BLaER1 (cell line): ENCODE measurements around the gene GSTP1.
"Not testable (repeated sequence)": the region's sequence is repeated elsewhere in the genome, so short reads cannot be mapped to it uniquely, and the experiment has no call there.

ENCODE experiments used
- H3K27ac ChIP-seq: shearing (Covaris generic); formaldehyde crosslinking; 2 replicates; pipeline ENCODE4 v1.8.1; 2022
- H3K27me3 ChIP-seq: shearing (Covaris generic); formaldehyde crosslinking; 2 replicates; pipeline ENCODE4 v1.8.1; 2022
- H3K36me3 ChIP-seq: shearing (Covaris generic); formaldehyde crosslinking; 2 replicates; pipeline ENCODE4 v1.8.1; 2022
- H3K4me1 ChIP-seq: shearing (Covaris generic); formaldehyde crosslinking; 2 replicates; pipeline ENCODE4 v1.8.1; 2022
- H3K4me2 ChIP-seq: shearing (Covaris generic); formaldehyde crosslinking; 2 replicates; pipeline ENCODE4 v1.8.1; 2022
- H3K4me3 ChIP-seq: shearing (Covaris generic); formaldehyde crosslinking; 2 replicates; pipeline ENCODE4 v1.8.1; 2022
- H3K9ac ChIP-seq: shearing (Covaris generic); formaldehyde crosslinking; 2 replicates; pipeline ENCODE4 v1.8.1; 2022
- H3K9me3 ChIP-seq: shearing (Covaris generic); formaldehyde crosslinking; 2 replicates; pipeline ENCODE4 v1.8.1; 2022
- H4K20me1 ChIP-seq: shearing (Covaris generic); formaldehyde crosslinking; 2 replicates; pipeline ENCODE4 v1.8.1; 2022
- Cebpa-rat ChIP-seq: shearing (Covaris generic); IDR thresholded peaks from 2 replicates; pipeline ENCODE4 v1.8.1; 2022

GSTP1 gene

GRCh38 chr11:67613313-67613959, 29.8 kb downstream of the GSTP1 start:
- Histone ChIP-seq H3K27me3 (no peaks in the 10 kb centered on the region), H3K4me2 (peak overlapping the region; percentile 97), H4K20me1 (no peaks in the 10 kb centered on the region), H3K36me3 (peaks cover 50% of the 10 kb centered on the region), H3K9ac (peak overlapping the region; percentile 40; the same call in 1 of the 2 replicates), H3K27ac (peak overlapping the region; percentile 80), H3K4me3 (no peak overlapping the region; the same call in 1 of the 2 replicates), H3K4me1 (peaks cover 54% of the 10 kb centered on the region), H3K9me3 (no peaks in the 10 kb centered on the region)
- no peak for TF ChIP-seq Cebpa-rat

GRCh38 chr11:67613960-67614715, 30.5 kb downstream of the GSTP1 start:
- H3K4me3 ChIP-seq = peak overlapping the region; percentile 53
- no peaks in the 10 kb centered on the region for H3K27me3 ChIP-seq
- peaks cover 52% of the 10 kb centered on the region for H3K4me1 ChIP-seq
- TF ChIP-seq Cebpa-rat = no peak
- peaks cover 43% of the 10 kb centered on the region for H3K36me3 ChIP-seq
- peak overlapping the region; percentile 97 for H3K4me2 ChIP-seq
- H3K27ac ChIP-seq = peak overlapping the region; percentile 94
- H4K20me1 ChIP-seq = no peaks in the 10 kb centered on the region
- H3K9ac ChIP-seq = peak overlapping the region; percentile 78
- no peaks in the 10 kb centered on the region for H3K9me3 ChIP-seq

- Histone ChIP-seq H3K36me3 (peaks cover 35% of the 10 kb centered on the region), H3K27me3 (no peaks in the 10 kb centered on the region), H3K9ac (peak overlapping the region; percentile 78), H3K9me3 (no peaks in the 10 kb centered on the region), H3K27ac (peak overlapping the region; percentile 94), H3K4me2 (peak overlapping the region; percentile 97), H3K4me3 (peak overlapping the region; percentile 53), H3K4me1 (peaks cover 52% of the 10 kb centered on the region), H4K20me1 (no peaks in the 10 kb centered on the region)
- no peak for TF ChIP-seq Cebpa-rat
Measured at GRCh38 chr11:67614730-67615714, 31.4 kb downstream of the GSTP1 start.

- H4K20me1 ChIP-seq = no peaks in the 10 kb centered on the region
- peaks cover 26% of the 10 kb centered on the region for H3K36me3 ChIP-seq
- H3K4me3 ChIP-seq = no peak overlapping the region
- H3K27me3 ChIP-seq = no peaks in the 10 kb centered on the region
- H3K4me1 ChIP-seq = peaks cover 52% of the 10 kb centered on the region
- peak overlapping the region; percentile 97 for H3K4me2 ChIP-seq
- peak overlapping the region; percentile 62 for H3K27ac ChIP-seq
- peak overlapping the region; percentile 45; the same call in 1 of the 2 replicates for H3K9ac ChIP-seq
- no peak for TF ChIP-seq Cebpa-rat
- no peaks in the 10 kb centered on the region for H3K9me3 ChIP-seq
Measured at GRCh38 chr11:67615728-67616430, 32.3 kb downstream of the GSTP1 start.

- H3K9ac ChIP-seq = peak overlapping the region; percentile 45; the same call in 1 of the 2 replicates
- no peak overlapping the region for H3K4me3 ChIP-seq
- peaks cover 47% of the 10 kb centered on the region for H3K4me1 ChIP-seq
- no peak for TF ChIP-seq Cebpa-rat
- peak overlapping the region; percentile 97 for H3K4me2 ChIP-seq
- peaks cover 19% of the 10 kb centered on the region for H3K36me3 ChIP-seq
- H3K27ac ChIP-seq = peak overlapping the region; percentile 62
- H3K27me3 ChIP-seq = no peaks in the 10 kb centered on the region
- no peaks in the 10 kb centered on the region for H3K9me3 ChIP-seq
- H4K20me1 ChIP-seq = no peaks in the 10 kb centered on the region
Measured at GRCh38 chr11:67616431-67617242, 33.0 kb downstream of the GSTP1 start.

GRCh38 chr11:67617243-67617953, 33.8 kb downstream of the GSTP1 start:
- Histone ChIP-seq H3K27me3 (no peaks in the 10 kb centered on the region), H3K4me2 (no peak overlapping the region), H3K4me3 (no peak overlapping the region), H3K9me3 (no peaks in the 10 kb centered on the region), H3K4me1 (peaks cover 45% of the 10 kb centered on the region), H4K20me1 (no peaks in the 10 kb centered on the region), H3K36me3 (peaks cover 11% of the 10 kb centered on the region), H3K9ac (no peak overlapping the region), H3K27ac (no peak overlapping the region)
- no peak for TF ChIP-seq Cebpa-rat

- H4K20me1 ChIP-seq, H3K9me3 ChIP-seq, H3K4me3 ChIP-seq, H3K27me3 ChIP-seq, H3K9ac ChIP-seq, H3K4me2 ChIP-seq, H3K27ac ChIP-seq, H3K36me3 ChIP-seq: not testable (repeated sequence)
- H3K4me1 ChIP-seq = peaks cover 31% of the 10 kb centered on the region
Measured at GRCh38 chr11:67618901-67619659, 35.5 kb downstream of the GSTP1 start.

GRCh38 chr11:67619683-67620618, 36.3 kb downstream of the GSTP1 start:
- H3K4me3 ChIP-seq, H3K27ac ChIP-seq, H3K9ac ChIP-seq, H3K9me3 ChIP-seq, H3K4me2 ChIP-seq, H3K36me3 ChIP-seq, H3K27me3 ChIP-seq, H4K20me1 ChIP-seq: not testable (repeated sequence)
- peaks cover 31% of the 10 kb centered on the region for H3K4me1 ChIP-seq

GRCh38 chr11:67620621-67621020, 37.0 kb downstream of the GSTP1 start:
- peaks cover 31% of the 10 kb centered on the region for H3K4me1 ChIP-seq
- H3K4me2 ChIP-seq, H3K36me3 ChIP-seq, H3K4me3 ChIP-seq, H3K9ac ChIP-seq, H4K20me1 ChIP-seq, H3K27ac ChIP-seq, H3K9me3 ChIP-seq, H3K27me3 ChIP-seq: not testable (repeated sequence)

GRCh38 chr11:67621928-67622327, 38.3 kb downstream of the GSTP1 start:
- H4K20me1 ChIP-seq, H3K9me3 ChIP-seq, H3K27me3 ChIP-seq, H3K4me2 ChIP-seq, H3K9ac ChIP-seq, H3K4me3 ChIP-seq, H3K36me3 ChIP-seq, H3K27ac ChIP-seq: not testable (repeated sequence)
- peaks cover 18% of the 10 kb centered on the region for H3K4me1 ChIP-seq

GRCh38 chr11:67622905-67623304, 39.3 kb downstream of the GSTP1 start:
- H3K27me3 ChIP-seq, H3K9me3 ChIP-seq, H4K20me1 ChIP-seq, H3K27ac ChIP-seq, H3K4me2 ChIP-seq, H3K9ac ChIP-seq, H3K4me3 ChIP-seq, H3K36me3 ChIP-seq: not testable (repeated sequence)
- H3K4me1 ChIP-seq = peaks cover 17% of the 10 kb centered on the region
